ENCODE data around the gene ZNF497. TPM values are rescaled to one million over a fixed set of nuclear protein-coding genes. Genes with fewer than 3 reads are reported as not detected.

ZNF497 gene
- total RNA-seq, 1 donor from 2014 or later = 8.1 TPM

GRCh38 chr19:58346961-58347929 lies 15.3 kb downstream of the ZNF497 start:
- Mint-ChIP-seq H3K27ac (no peak overlapping the region), H3K27me3 (peaks cover 33% of the 10 kb centered on the region), H3K4me1 (ENCODE audit: unreplicated experiment) (peaks cover 4% of the 10 kb centered on the region), H3K9me3 (no peaks in the 10 kb centered on the region), H3K4me3 (peak overlapping the region; percentile 93), H3K36me3 (peaks cover 7% of the 10 kb centered on the region)
- DNase-seq (ENCODE audit: extremely low spot score, unreplicated experiment) = no peak
- no peak for TF ChIP-seq CTCF (conservative IDR thresholded peaks at IDR 0.05)

DNA sequence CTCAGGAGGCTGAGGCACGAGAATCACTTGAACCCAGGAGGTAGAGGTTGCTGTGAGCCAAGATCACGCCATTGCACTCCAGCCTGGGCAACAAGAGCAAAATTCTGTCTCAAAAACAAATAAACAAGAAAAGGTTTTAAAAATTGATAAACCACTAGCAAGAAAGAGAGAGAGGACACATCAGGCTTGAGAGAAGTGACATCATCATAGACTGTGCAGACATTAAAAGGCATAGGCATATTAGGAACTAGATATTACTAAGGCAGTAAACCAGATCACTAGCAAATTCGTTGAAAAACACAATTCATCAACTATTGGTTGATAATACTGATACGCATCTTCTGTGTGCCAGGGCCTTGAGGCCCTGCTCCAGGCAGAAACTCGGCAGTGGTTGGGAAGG lies 17.0 kb downstream of the ZNF497 start:
- TF ChIP-seq CTCF (conservative IDR thresholded peaks at IDR 0.05) = no peak
- no peak for DNase-seq (ENCODE audit: extremely low spot score, unreplicated experiment)
- no peaks in the 10 kb centered on the region for H3K9me3 Mint-ChIP-seq
- H3K4me3 Mint-ChIP-seq = peak overlapping the region; percentile 81
- peaks cover 15% of the 10 kb centered on the region for H3K36me3 Mint-ChIP-seq
- H3K27me3 Mint-ChIP-seq = peaks cover 33% of the 10 kb centered on the region
- peaks cover 4% of the 10 kb centered on the region for H3K4me1 Mint-ChIP-seq (ENCODE audit: unreplicated experiment)
- no peak overlapping the region for H3K27ac Mint-ChIP-seq

DNA sequence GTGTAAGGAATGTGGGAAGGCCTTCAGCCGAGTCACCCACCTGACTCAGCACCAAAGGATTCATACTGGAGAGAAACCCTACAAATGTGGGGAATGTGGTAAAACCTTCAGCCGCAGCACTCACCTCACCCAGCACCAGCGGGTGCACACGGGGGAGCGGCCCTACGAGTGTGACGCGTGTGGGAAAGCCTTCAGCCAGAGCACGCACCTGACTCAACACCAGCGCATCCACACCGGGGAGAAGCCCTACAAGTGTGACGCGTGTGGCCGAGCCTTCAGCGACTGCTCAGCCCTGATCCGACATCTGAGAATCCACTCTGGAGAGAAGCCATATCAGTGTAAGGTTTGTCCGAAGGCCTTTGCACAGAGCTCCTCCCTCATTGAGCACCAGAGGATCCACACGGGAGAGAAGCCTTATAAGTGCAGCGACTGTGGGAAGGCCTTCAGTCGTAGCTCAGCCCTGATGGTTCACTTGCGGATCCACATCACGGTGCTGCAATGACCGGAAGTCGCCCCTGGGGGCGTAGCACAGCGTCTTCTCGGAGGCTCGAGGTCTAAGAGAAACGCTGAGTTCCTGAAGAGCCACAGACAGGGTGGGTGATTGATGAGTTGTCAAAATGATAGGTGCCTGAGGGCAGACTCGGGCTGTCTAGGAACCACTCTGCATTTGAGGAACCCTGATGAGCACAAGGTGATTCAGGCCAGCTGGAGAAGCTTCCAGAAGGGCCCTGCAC lies 23.6 kb downstream of the ZNF497 start:
- no peak for DNase-seq (ENCODE audit: extremely low spot score, unreplicated experiment)
- Mint-ChIP-seq H3K36me3 (peaks cover 26% of the 10 kb centered on the region), H3K27ac (no peak overlapping the region), H3K4me3 (no peak overlapping the region), H3K27me3 (no peaks in the 10 kb centered on the region), H3K9me3 (no peaks in the 10 kb centered on the region), H3K4me1 (ENCODE audit: unreplicated experiment) (no peaks in the 10 kb centered on the region)
- TF ChIP-seq CTCF (conservative IDR thresholded peaks at IDR 0.05) = peak; percentile 53

GRCh38 chr19:58338336-58338735 lies 24.2 kb downstream of the ZNF497 start:
- Mint-ChIP-seq H3K4me1 (ENCODE audit: unreplicated experiment) (no peaks in the 10 kb centered on the region), H3K36me3 (peaks cover 26% of the 10 kb centered on the region), H3K27ac (no peak overlapping the region), H3K27me3 (no peaks in the 10 kb centered on the region), H3K4me3 (no peak overlapping the region), H3K9me3 (no peaks in the 10 kb centered on the region)
- DNase-seq (ENCODE audit: extremely low spot score, unreplicated experiment) = no peak
- no peak for TF ChIP-seq CTCF (conservative IDR thresholded peaks at IDR 0.05)

DNA sequence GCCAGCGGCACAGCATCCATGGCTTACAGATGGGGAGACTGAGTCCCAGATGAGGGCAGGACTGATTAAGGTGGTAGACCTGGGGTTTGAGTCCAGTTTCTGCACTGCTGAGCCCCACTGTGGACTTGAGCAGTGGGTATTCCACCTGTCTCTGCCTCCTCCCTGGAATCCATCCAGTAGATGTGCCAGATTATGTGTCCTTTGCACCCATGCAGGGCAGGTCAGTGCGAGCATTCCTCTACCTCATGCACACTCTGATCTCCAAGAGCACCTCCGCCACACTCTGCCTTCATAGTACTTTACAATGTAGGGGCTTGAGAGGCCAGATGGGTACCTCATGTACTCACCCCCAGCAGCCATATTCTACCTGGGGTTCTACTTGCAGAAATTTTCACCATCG lies 25.7 kb downstream of the ZNF497 start:
- no peaks in the 10 kb centered on the region for H3K4me1 Mint-ChIP-seq (ENCODE audit: unreplicated experiment)
- no peak overlapping the region for H3K27ac Mint-ChIP-seq
- H3K9me3 Mint-ChIP-seq = no peaks in the 10 kb centered on the region
- H3K36me3 Mint-ChIP-seq = peaks cover 22% of the 10 kb centered on the region
- H3K27me3 Mint-ChIP-seq = no peaks in the 10 kb centered on the region
- DNase-seq (ENCODE audit: extremely low spot score, unreplicated experiment) = no peak
- no peak overlapping the region for H3K4me3 Mint-ChIP-seq
- no peak for TF ChIP-seq CTCF (conservative IDR thresholded peaks at IDR 0.05)
